Measurements from ENCODE around the gene SMARCC2.

DNA sequence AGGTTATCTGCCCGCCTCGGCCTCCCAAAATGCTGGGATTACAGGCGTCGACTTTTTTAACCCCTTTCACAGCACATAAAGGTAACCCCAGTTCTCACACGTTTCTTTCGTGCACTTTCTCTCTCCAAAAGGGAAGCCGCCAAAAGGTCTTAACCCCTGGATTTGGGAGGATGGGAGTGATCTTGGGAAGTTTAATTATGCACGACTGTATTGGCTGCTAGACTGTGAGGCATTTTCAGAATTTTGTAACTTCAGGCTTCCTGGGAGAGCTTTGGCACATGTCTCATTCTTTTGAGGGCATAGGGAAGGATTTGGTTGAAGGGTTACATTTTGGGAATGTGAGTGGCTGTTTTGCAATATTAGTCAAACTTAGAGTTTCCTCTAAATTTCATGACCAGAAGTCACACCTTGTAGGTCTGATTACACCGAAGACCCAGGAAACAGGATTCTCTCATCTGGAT lies 1.4 kb upstream of the SMARCC2 start:
- TF ChIP-seq BCL11B (tag by site-specific recombination; IDR thresholded peaks at IDR 0.05; ENCODE audit: low read depth) (no peak), ZNF394 (tag by site-specific recombination; IDR thresholded peaks at IDR 0.05; ENCODE audit: borderline replicate concordance) (no peak), ZNF302 (tag by site-specific recombination; IDR thresholded peaks at IDR 0.05; ENCODE audit: low read depth) (no peak), MYNN (tag by site-specific recombination; IDR thresholded peaks at IDR 0.05; ENCODE audit: borderline replicate concordance) (no peak)
- TF ChIP-seq, protein P1, sequence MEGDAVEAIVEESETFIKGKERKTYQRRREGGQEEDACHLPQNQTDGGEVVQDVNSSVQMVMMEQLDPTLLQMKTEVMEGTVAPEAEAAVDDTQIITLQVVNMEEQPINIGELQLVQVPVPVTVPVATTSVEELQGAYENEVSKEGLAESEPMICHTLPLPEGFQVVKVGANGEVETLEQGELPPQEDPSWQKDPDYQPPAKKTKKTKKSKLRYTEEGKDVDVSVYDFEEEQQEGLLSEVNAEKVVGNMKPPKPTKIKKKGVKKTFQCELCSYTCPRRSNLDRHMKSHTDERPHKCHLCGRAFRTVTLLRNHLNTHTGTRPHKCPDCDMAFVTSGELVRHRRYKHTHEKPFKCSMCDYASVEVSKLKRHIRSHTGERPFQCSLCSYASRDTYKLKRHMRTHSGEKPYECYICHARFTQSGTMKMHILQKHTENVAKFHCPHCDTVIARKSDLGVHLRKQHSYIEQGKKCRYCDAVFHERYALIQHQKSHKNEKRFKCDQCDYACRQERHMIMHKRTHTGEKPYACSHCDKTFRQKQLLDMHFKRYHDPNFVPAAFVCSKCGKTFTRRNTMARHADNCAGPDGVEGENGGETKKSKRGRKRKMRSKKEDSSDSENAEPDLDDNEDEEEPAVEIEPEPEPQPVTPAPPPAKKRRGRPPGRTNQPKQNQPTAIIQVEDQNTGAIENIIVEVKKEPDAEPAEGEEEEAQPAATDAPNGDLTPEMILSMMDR (tag by site-specific recombination; IDR thresholded peaks at IDR 0.05) = no peak
- TF ChIP-seq, protein P2, sequence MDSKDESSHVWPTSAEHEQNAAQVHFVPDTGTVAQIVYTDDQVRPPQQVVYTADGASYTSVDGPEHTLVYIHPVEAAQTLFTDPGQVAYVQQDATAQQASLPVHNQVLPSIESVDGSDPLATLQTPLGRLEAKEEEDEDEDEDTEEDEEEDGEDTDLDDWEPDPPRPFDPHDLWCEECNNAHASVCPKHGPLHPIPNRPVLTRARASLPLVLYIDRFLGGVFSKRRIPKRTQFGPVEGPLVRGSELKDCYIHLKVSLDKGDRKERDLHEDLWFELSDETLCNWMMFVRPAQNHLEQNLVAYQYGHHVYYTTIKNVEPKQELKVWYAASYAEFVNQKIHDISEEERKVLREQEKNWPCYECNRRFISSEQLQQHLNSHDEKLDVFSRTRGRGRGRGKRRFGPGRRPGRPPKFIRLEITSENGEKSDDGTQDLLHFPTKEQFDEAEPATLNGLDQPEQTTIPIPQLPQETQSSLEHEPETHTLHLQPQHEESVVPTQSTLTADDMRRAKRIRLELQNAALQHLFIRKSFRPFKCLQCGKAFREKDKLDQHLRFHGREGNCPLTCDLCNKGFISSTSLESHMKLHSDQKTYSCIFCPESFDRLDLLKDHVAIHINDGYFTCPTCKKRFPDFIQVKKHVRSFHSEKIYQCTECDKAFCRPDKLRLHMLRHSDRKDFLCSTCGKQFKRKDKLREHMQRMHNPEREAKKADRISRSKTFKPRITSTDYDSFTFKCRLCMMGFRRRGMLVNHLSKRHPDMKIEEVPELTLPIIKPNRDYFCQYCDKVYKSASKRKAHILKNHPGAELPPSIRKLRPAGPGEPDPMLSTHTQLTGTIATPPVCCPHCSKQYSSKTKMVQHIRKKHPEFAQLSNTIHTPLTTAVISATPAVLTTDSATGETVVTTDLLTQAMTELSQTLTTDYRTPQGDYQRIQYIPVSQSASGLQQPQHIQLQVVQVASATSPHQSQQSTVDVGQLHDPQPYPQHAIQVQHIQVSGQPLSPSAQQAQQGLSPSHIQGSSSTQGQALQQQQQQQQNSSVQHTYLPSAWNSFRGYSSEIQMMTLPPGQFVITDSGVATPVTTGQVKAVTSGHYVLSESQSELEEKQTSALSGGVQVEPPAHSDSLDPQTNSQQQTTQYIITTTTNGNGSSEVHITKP (tag by site-specific recombination; IDR thresholded peaks at IDR 0.05) = no peak

Data from HEK293 (cell line).